ENCODE results near the gene PGM3.

PGM3 gene

DNA sequence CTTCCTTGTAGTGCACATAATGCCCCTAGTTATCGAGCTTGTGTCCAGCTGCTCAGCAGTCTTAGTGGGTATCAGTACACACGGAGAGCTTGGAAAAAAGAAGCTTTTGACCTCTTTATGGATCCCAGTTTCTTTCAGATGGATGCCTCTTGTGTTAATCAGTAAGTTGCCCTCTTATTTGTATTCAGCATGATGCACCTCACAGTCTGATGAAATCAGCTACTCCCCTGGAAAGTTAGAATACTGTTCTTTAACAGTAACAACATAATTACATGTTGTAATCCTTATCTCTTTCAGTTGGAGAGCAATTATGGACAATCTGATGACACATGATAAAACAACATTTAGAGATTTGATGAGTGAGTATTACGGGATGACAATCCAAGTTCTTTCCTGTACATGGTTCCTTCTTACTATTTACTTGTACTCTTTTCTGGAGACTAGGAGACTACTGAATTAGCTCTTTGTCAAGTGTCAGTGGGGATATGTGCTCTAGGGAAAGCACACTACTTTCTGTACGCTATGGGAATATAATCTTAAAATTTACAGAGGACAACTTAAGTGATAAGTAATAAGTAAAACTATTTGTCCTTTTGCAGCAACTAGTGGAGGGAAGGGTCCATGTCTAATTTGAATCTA is 39.1 kb downstream of the PGM3 start:
- H3K4me3 ChIP-seq, result no peak overlapping the region
- H4K20me1 ChIP-seq, result no peaks in the 10 kb centered on the region
- no peaks in the 10 kb centered on the region for H3K4me1 ChIP-seq
- H3K27me3 ChIP-seq, result no peaks in the 10 kb centered on the region
- H3K4me2 ChIP-seq, result no peak overlapping the region
- H3K36me3 ChIP-seq, result no peaks in the 10 kb centered on the region
- no peak overlapping the region for H3K9ac ChIP-seq
- H3K27ac ChIP-seq, result no peak overlapping the region
- no peaks in the 10 kb centered on the region for H3K9me3 ChIP-seq
- TF ChIP-seq Cebpa-rat (IDR thresholded peaks at IDR 0.05), result no peak

DNA sequence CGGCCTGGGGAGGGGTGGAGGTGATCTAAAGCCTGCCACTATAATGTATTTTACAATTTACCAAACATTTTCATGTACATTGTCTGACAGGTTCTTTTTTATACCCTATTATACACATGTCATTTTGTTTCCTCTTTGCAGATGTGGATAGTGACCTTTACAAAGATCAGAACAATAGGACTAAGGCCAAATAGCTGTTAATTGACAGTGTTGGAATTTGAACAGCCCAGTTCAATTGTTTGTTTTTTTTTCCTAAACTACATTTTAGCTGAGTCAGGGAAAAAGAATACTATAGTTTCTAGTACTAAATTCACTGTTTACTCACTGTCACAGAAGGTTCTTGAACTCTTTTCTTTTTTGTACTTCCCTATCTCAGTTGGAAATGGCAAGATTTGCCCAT is 40.2 kb downstream of the PGM3 start:
- Histone ChIP-seq H3K27ac (no peak overlapping the region), H3K27me3 (no peaks in the 10 kb centered on the region), H3K9me3 (no peaks in the 10 kb centered on the region), H3K4me2 (no peak overlapping the region), H3K4me1 (no peaks in the 10 kb centered on the region), H3K36me3 (no peaks in the 10 kb centered on the region), H3K9ac (no peak overlapping the region), H3K4me3 (no peak overlapping the region), H4K20me1 (no peaks in the 10 kb centered on the region)
- TF ChIP-seq Cebpa-rat (IDR thresholded peaks at IDR 0.05), result no peak

DNA sequence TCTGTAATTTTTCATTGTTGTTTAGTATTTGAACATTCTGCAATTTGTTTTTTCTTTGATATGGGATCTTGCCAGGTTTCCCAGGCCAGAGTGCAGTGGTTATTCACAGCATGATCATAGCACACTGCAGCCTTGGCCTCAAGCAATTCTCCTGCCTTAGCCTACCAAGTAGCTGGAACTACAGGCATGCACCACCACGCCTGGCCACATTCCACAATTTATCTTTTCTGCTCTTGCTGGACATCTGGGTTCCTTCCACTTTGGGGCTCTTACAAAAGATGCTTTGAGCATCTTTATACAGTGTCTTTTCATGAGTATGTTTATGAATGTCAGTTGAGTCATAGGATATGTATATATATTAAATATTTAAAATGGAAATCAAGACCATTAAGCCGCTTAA is 42.0 kb downstream of the PGM3 start:
- no peak overlapping the region for H3K27ac ChIP-seq
- no peak for TF ChIP-seq Cebpa-rat (IDR thresholded peaks at IDR 0.05)
- no peaks in the 10 kb centered on the region for H3K36me3 ChIP-seq
- H4K20me1 ChIP-seq, result no peaks in the 10 kb centered on the region
- no peak overlapping the region for H3K4me3 ChIP-seq
- no peak overlapping the region for H3K4me2 ChIP-seq
- H3K9ac ChIP-seq, result no peak overlapping the region
- H3K4me1 ChIP-seq, result no peaks in the 10 kb centered on the region
- H3K9me3 ChIP-seq, result no peaks in the 10 kb centered on the region
- no peaks in the 10 kb centered on the region for H3K27me3 ChIP-seq

- 0 out of 2 replicates have a peak, but pooled peaks cover 7% of the 10 kb centered on the region for H3K36me3 ChIP-seq
- no peaks in the 10 kb centered on the region for H4K20me1 ChIP-seq
- TF ChIP-seq Cebpa-rat (IDR thresholded peaks at IDR 0.05), result no peak
Observed at GRCh38 chr6:83138758-83139157, 54.3 kb downstream of the PGM3 start.

DNA sequence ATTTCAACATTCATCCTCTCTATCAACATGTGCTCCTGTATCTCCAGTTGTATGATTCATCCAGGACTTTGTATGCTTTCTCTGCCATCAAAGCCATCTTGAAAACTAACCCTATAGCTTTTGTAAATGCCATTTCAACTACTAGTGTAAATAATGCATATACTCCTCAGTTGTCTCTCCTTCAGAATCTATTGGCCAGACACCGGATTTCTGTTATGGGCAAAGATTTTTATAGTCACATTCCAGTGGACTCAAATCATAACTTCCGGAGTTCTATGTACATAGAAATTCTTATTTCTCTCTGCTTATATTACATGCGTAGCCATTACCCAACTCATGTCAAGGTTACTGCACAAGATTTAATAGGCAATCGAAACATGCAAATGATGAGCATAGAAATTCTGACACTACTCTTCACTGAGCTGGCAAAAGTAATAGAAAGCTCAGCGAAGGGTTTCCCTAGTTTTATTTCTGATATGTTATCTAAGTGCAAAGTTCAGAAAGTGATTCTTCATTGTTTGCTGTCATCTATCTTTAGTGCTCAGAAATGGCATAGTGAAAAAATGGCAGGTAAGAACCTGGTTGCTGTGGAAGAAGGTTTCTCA is 54.8 kb downstream of the PGM3 start:
- Histone ChIP-seq H3K4me2 (no peak overlapping the region), H3K27ac (no peak overlapping the region), H4K20me1 (no peaks in the 10 kb centered on the region), H3K9me3 (no peaks in the 10 kb centered on the region), H3K27me3 (no peaks in the 10 kb centered on the region), H3K4me3 (no peak overlapping the region), H3K4me1 (no peaks in the 10 kb centered on the region), H3K9ac (no peak overlapping the region), H3K36me3 (0 out of 2 replicates have a peak, but pooled peaks cover 7% of the 10 kb centered on the region)
- no peak for TF ChIP-seq Cebpa-rat (IDR thresholded peaks at IDR 0.05)

More at GRCh38 chr6:83138758-83139157, 54.3 kb downstream of the PGM3 start:
- Histone ChIP-seq H3K9me3 (no peaks in the 10 kb centered on the region), H3K27ac (no peak overlapping the region), H3K4me1 (no peaks in the 10 kb centered on the region), H3K4me3 (no peak overlapping the region), H3K9ac (no peak overlapping the region), H3K27me3 (no peaks in the 10 kb centered on the region), H3K4me2 (no peak overlapping the region)

GRCh38 chr6:83132121-83132520 is 60.9 kb downstream of the PGM3 start:
- Histone ChIP-seq H3K9me3 (no peaks in the 10 kb centered on the region), H3K4me3 (no peak overlapping the region)

GRCh38 chr6:83127976-83128375 is 65.1 kb downstream of the PGM3 start:
- Histone ChIP-seq H3K27me3 (no peaks in the 10 kb centered on the region), H3K27ac (no peak overlapping the region), H4K20me1 (no peaks in the 10 kb centered on the region), H3K9ac (no peak overlapping the region), H3K4me2 (no peak overlapping the region), H3K9me3 (no peaks in the 10 kb centered on the region), H3K4me3 (no peak overlapping the region), H3K36me3 (peaks cover 26% of the 10 kb centered on the region), H3K4me1 (no peaks in the 10 kb centered on the region)
- TF ChIP-seq Cebpa-rat (IDR thresholded peaks at IDR 0.05), result no peak

More at GRCh38 chr6:83132121-83132520, 60.9 kb downstream of the PGM3 start:
- Histone ChIP-seq H3K4me1 (no peaks in the 10 kb centered on the region), H3K36me3 (peaks cover 17% of the 10 kb centered on the region), H3K27ac (no peak overlapping the region), H3K27me3 (no peaks in the 10 kb centered on the region), H3K4me2 (no peak overlapping the region), H3K9ac (no peak overlapping the region), H4K20me1 (no peaks in the 10 kb centered on the region)
- TF ChIP-seq Cebpa-rat (IDR thresholded peaks at IDR 0.05), result no peak

GRCh38 chr6:83127258-83127657 is 65.8 kb downstream of the PGM3 start:
- no peak for TF ChIP-seq Cebpa-rat (IDR thresholded peaks at IDR 0.05)
- H3K36me3 ChIP-seq, result peaks cover 26% of the 10 kb centered on the region
- H3K4me1 ChIP-seq, result no peaks in the 10 kb centered on the region
- no peak overlapping the region for H3K9ac ChIP-seq
- no peak overlapping the region for H3K4me2 ChIP-seq
- no peak overlapping the region for H3K4me3 ChIP-seq
- H4K20me1 ChIP-seq, result no peaks in the 10 kb centered on the region
- H3K9me3 ChIP-seq, result no peaks in the 10 kb centered on the region
- no peaks in the 10 kb centered on the region for H3K27me3 ChIP-seq
- no peak overlapping the region for H3K27ac ChIP-seq

DNA sequence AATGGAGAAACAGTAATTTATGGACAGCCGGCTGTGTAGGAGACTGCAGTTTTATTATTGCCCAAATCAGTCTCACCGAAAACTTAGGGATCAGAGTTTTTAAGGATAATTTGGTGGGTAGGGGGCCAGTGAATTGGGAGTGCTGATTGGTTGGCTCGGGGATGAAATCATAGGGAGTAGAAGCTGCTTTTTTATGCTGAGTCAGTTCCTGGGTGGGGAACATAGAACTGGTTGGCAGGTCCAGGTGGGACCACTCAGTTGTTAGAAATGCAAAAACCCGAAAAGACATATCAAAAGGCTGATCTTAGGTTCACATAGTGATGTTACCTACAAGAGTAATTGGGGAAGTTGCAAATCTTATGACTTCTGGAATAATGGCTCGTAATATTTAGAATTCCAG is 66.3 kb downstream of the PGM3 start:
- peaks cover 26% of the 10 kb centered on the region for H3K36me3 ChIP-seq
- H3K4me3 ChIP-seq, result no peak overlapping the region
- no peak overlapping the region for H3K27ac ChIP-seq
- no peaks in the 10 kb centered on the region for H3K9me3 ChIP-seq
- H3K27me3 ChIP-seq, result no peaks in the 10 kb centered on the region
- no peak overlapping the region for H3K9ac ChIP-seq
- H4K20me1 ChIP-seq, result no peaks in the 10 kb centered on the region
- no peak for TF ChIP-seq Cebpa-rat (IDR thresholded peaks at IDR 0.05)
- no peaks in the 10 kb centered on the region for H3K4me1 ChIP-seq
- no peak overlapping the region for H3K4me2 ChIP-seq

- Histone ChIP-seq H3K4me2 (no peak overlapping the region), H3K4me3 (no peak overlapping the region), H3K9me3 (no peaks in the 10 kb centered on the region), H3K9ac (no peak overlapping the region), H3K36me3 (peaks cover 26% of the 10 kb centered on the region), H3K27ac (no peak overlapping the region), H4K20me1 (no peaks in the 10 kb centered on the region), H3K27me3 (no peaks in the 10 kb centered on the region), H3K4me1 (no peaks in the 10 kb centered on the region)
- no peak for TF ChIP-seq Cebpa-rat (IDR thresholded peaks at IDR 0.05)
Observed at GRCh38 chr6:83126223-83126622, 66.8 kb downstream of the PGM3 start.
